ENCODE measurements around the gene FAM98A. TPM values are rescaled to one million over a fixed set of nuclear protein-coding genes. Genes with fewer than 3 reads are reported as not detected.

FAM98A gene
- total RNA-seq, 1 donor from 2014 or later, result 106 TPM

DNA sequence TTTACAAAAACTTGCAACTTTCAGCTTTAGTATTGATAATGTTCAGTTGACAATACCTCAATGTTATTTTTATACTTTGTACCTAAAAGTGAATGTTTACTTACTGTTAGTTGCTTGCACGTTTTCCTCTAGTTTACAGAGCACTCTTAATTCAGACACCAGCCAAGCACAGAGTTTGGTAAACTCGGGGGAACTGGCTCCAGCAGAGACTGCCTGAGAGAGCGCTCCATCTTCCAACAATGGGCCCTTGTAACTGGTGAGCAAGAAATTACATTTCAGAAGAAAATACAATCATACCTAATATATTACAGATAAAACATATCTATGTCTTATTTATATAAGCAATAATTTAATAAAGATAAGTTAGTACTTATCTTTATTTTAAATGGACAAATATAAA lies 3.7 kb downstream of the FAM98A start:
- H3K9me3 ChIP-seq (ENCODE audit: insufficient read depth, low read depth, low read length), result no peaks in the 10 kb centered on the region
- Mint-ChIP-seq H3K27ac (ENCODE audit: unreplicated experiment) (no peak overlapping the region), H3K4me1 (ENCODE audit: low read depth, unreplicated experiment) (peaks cover 14% of the 10 kb centered on the region), H3K4me3 (ENCODE audit: unreplicated experiment) (peak overlapping the region; percentile 43), H3K36me3 (ENCODE audit: low read depth, unreplicated experiment) (peaks cover 9% of the 10 kb centered on the region), H3K27me3 (ENCODE audit: low read depth, unreplicated experiment) (no peaks in the 10 kb centered on the region), H3K9me3 (ENCODE audit: unreplicated experiment) (no peaks in the 10 kb centered on the region)
- H3K4me1 ChIP-seq (ENCODE audit: insufficient read depth, low read length), result peaks cover 5% of the 10 kb centered on the region
- TF ChIP-seq, protein P1, sequence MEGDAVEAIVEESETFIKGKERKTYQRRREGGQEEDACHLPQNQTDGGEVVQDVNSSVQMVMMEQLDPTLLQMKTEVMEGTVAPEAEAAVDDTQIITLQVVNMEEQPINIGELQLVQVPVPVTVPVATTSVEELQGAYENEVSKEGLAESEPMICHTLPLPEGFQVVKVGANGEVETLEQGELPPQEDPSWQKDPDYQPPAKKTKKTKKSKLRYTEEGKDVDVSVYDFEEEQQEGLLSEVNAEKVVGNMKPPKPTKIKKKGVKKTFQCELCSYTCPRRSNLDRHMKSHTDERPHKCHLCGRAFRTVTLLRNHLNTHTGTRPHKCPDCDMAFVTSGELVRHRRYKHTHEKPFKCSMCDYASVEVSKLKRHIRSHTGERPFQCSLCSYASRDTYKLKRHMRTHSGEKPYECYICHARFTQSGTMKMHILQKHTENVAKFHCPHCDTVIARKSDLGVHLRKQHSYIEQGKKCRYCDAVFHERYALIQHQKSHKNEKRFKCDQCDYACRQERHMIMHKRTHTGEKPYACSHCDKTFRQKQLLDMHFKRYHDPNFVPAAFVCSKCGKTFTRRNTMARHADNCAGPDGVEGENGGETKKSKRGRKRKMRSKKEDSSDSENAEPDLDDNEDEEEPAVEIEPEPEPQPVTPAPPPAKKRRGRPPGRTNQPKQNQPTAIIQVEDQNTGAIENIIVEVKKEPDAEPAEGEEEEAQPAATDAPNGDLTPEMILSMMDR (IDR thresholded peaks at IDR 0.05; ENCODE audit: insufficient read depth, low read depth, low read length), result no peak
- no peak for TF ChIP-seq EZH2 (IDR thresholded peaks at IDR 0.05; ENCODE audit: insufficient read depth, low read length)
- no peak overlapping the region for H3K27ac ChIP-seq (ENCODE audit: low read depth, low read length)
- H3K79me2 ChIP-seq (ENCODE audit: insufficient read depth, low read length), result peaks cover 76% of the 10 kb centered on the region
- FAIRE-seq (no peak), DNase-seq (ENCODE audit: low read depth) (no peak)
- no peak overlapping the region for H3K4me3 ChIP-seq (ENCODE audit: insufficient read depth, low read depth, low read length)
- peaks cover 58% of the 10 kb centered on the region for H4K20me1 ChIP-seq (ENCODE audit: insufficient read depth, low read length)
- H3K4me2 ChIP-seq (ENCODE audit: low read length), result peak overlapping the region; percentile 52
- H2AFZ ChIP-seq (ENCODE audit: low read depth, low read length), result no peak overlapping the region
- H3K27me3 ChIP-seq (ENCODE audit: insufficient read depth, low read length), result no peaks in the 10 kb centered on the region
- no peak overlapping the region for H3K9ac ChIP-seq (ENCODE audit: low read length)
- peaks cover 40% of the 10 kb centered on the region for H3K36me3 ChIP-seq (ENCODE audit: insufficient read depth, low read length)

DNA sequence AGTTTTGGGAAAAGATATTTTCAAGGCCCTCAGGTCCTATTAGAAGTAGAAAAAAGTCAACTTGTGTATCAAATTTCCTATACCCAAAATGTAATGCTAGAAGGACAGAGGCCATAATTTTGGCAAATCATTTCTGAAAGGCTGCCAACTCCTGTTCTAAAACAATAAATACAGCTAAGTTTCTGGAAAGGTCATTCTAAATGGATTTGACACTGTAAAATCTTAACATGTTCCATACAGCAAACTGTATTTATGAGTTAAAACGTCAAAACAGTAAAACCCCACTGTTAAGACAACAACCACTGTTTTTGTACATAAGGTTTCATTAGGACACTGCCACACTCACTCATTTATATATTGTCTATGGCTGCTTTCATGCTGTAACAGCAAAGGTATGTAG lies 9.7 kb downstream of the FAM98A start:
- Mint-ChIP-seq H3K4me3 (ENCODE audit: unreplicated experiment) (no peak overlapping the region), H3K36me3 (ENCODE audit: low read depth, unreplicated experiment) (peaks cover 6% of the 10 kb centered on the region), H3K9me3 (ENCODE audit: unreplicated experiment) (no peaks in the 10 kb centered on the region), H3K4me1 (ENCODE audit: low read depth, unreplicated experiment) (peaks cover 5% of the 10 kb centered on the region), H3K27me3 (ENCODE audit: low read depth, unreplicated experiment) (no peaks in the 10 kb centered on the region), H3K27ac (ENCODE audit: unreplicated experiment) (no peak overlapping the region)
- H3K9me3 ChIP-seq (ENCODE audit: insufficient read depth, low read depth, low read length), result no peaks in the 10 kb centered on the region
- H3K4me2 ChIP-seq (ENCODE audit: low read length), result no peak overlapping the region
- FAIRE-seq, result no peak
- TF ChIP-seq, protein P1 (IDR thresholded peaks at IDR 0.05; ENCODE audit: insufficient read depth, low read depth, low read length), result no peak
- H3K36me3 ChIP-seq (ENCODE audit: insufficient read depth, low read length), result peaks cover 79% of the 10 kb centered on the region
- DNase-seq (ENCODE audit: low read depth), result no peak
- no peaks in the 10 kb centered on the region for H3K27me3 ChIP-seq (ENCODE audit: insufficient read depth, low read length)
- no peak overlapping the region for H3K27ac ChIP-seq (ENCODE audit: low read depth, low read length)
- H2AFZ ChIP-seq (ENCODE audit: low read depth, low read length), result no peak overlapping the region
- H3K9ac ChIP-seq (ENCODE audit: low read length), result no peak overlapping the region
- no peak overlapping the region for H3K4me3 ChIP-seq (ENCODE audit: insufficient read depth, low read depth, low read length)
- peaks cover 67% of the 10 kb centered on the region for H4K20me1 ChIP-seq (ENCODE audit: insufficient read depth, low read length)
- H3K79me2 ChIP-seq (ENCODE audit: insufficient read depth, low read length), result peaks cover 53% of the 10 kb centered on the region
- no peaks in the 10 kb centered on the region for H3K4me1 ChIP-seq (ENCODE audit: insufficient read depth, low read length)

DNA sequence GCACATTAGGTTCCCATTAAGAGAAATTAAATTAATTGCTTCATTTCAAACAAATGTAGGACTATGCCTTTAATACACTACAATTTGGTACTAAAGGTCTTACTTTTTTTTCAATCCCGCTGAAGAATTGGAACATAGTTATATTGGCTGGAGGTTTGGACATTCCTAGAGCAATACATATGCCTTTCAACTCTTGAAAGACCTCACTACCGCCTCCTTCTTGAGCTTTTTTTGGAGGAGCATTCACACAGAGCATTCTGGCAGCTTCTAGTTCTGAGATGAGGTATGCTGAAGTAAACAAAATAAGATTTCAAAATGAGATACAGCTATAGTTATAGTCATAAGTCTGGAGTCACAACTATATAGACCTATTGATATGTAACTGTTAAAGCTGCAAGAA lies 10.9 kb downstream of the FAM98A start:
- DNase-seq (ENCODE audit: low read depth) (peak; percentile 11), FAIRE-seq (peak; percentile 45)
- Histone ChIP-seq H2AFZ (ENCODE audit: low read depth, low read length) (no peak overlapping the region), H3K9me3 (ENCODE audit: insufficient read depth, low read depth, low read length) (no peaks in the 10 kb centered on the region), H3K36me3 (ENCODE audit: insufficient read depth, low read length) (peaks cover 79% of the 10 kb centered on the region), H3K9ac (ENCODE audit: low read length) (no peak overlapping the region), H3K27me3 (ENCODE audit: insufficient read depth, low read length) (no peaks in the 10 kb centered on the region), H3K4me3 (ENCODE audit: insufficient read depth, low read depth, low read length) (no peak overlapping the region), H4K20me1 (ENCODE audit: insufficient read depth, low read length) (peaks cover 62% of the 10 kb centered on the region), H3K4me2 (ENCODE audit: low read length) (no peak overlapping the region), H3K4me1 (ENCODE audit: insufficient read depth, low read length) (no peaks in the 10 kb centered on the region), H3K79me2 (ENCODE audit: insufficient read depth, low read length) (peaks cover 42% of the 10 kb centered on the region), H3K27ac (ENCODE audit: low read depth, low read length) (no peak overlapping the region)
- TF ChIP-seq EZH2 (IDR thresholded peaks at IDR 0.05; ENCODE audit: insufficient read depth, low read length), result no peak
- TF ChIP-seq, protein P1 (IDR thresholded peaks at IDR 0.05; ENCODE audit: insufficient read depth, low read depth, low read length), result no peak
- no peaks in the 10 kb centered on the region for H3K27me3 Mint-ChIP-seq (ENCODE audit: low read depth, unreplicated experiment)
- H3K9me3 Mint-ChIP-seq (ENCODE audit: unreplicated experiment), result no peaks in the 10 kb centered on the region
- no peak overlapping the region for H3K4me3 Mint-ChIP-seq (ENCODE audit: unreplicated experiment)
- H3K4me1 Mint-ChIP-seq (ENCODE audit: low read depth, unreplicated experiment), result peaks cover 5% of the 10 kb centered on the region
- H3K36me3 Mint-ChIP-seq (ENCODE audit: low read depth, unreplicated experiment), result peaks cover 5% of the 10 kb centered on the region
- H3K27ac Mint-ChIP-seq (ENCODE audit: unreplicated experiment), result no peak overlapping the region
